Colonic mucosa (tissue), 4 donors: Measurements from ENCODE around the gene MSH4. TPM values are rescaled to one million over a fixed set of nuclear protein-coding genes. Genes with fewer than 3 reads are reported as not detected.

Source experiments
- DNase-seq: peaks from one replicate; pipeline ENCODE4 v3.0.0-alpha.2; 2020
- H3K27ac ChIP-seq: fragments of 200-600 bp; one replicate; pipeline ENCODE4 v1.8.0; 2021
- H3K27me3 ChIP-seq: fragments of 200-600 bp; one replicate; pipeline ENCODE4 v1.8.0; 2021
- H3K36me3 ChIP-seq: fragments of 200-600 bp; one replicate; pipeline ENCODE4 v1.8.0; 2021
- H3K4me1 ChIP-seq: fragments of 200-600 bp; one replicate; pipeline ENCODE4 v1.8.0; 2021; ENCODE audit warnings: mild to moderate bottlenecking
- H3K4me3 ChIP-seq: fragments of 200-600 bp; one replicate; pipeline ENCODE4 v1.8.0; 2021
- H3K9ac ChIP-seq, 2 donors: one replicate each; pipeline ENCODE4 v1.7.0; 2013; ENCODE audit warnings: control low read depth in 2 of 2, low read depth in 2 of 2, low read length in 2 of 2
- H3K9me3 ChIP-seq: fragments of 200-600 bp; one replicate; pipeline ENCODE4 v1.8.0; 2021
- CTCF ChIP-seq: fragments of 200-600 bp; IDR thresholded peaks from one replicate; pipeline ENCODE4 v1.8.0; 2022; ENCODE audit warnings: antibody characterized with exemption, mild to moderate bottlenecking
- intact Hi-C: fragments of 100-400 bp; cut with DNase I; formaldehyde crosslinking; loops from one replicate; pipeline ENCODE4 v1.14.1; 2022
- total RNA-seq, 2 donors: library from RNA; stranded (reverse); fragmentation: NEBNext Ultra II Directional in 1 of 2; extraction: Animal tissue kit (Norgen Biotek cat#: 25700) in 1 of 2; gene quantifications; one replicate each; pipeline ENCODE4 v1.2.1, GENCODE V29; 2021
- donor health status: healthy.
- donor health status: DM: no; HTN: no; CAD: no.
- donor health status: DM: no; HTN: no; CAD: no.

MSH4 gene
- total RNA-seq, 2 donors from 2014 or later, result 0.16 to 0.20 TPM

- Histone ChIP-seq H3K9ac (no peak overlapping the region), H3K4me1 (no peaks in the 10 kb centered on the region), H3K4me3 (no peak overlapping the region), H3K27me3 (no peaks in the 10 kb centered on the region), H3K9me3 (no peaks in the 10 kb centered on the region), H3K27ac (no peak overlapping the region), H3K36me3 (no peaks in the 10 kb centered on the region)
- TF ChIP-seq CTCF, result no peak
- intact Hi-C loops, result no loop called here
- no peak for DNase-seq
Observed at GRCh38 chr1:75838079-75838478, 41.4 kb downstream of the MSH4 start.

GRCh38 chr1:75841421-75841820, 44.7 kb downstream of the MSH4 start:
- H3K9ac ChIP-seq, result no peak overlapping the region
- DNase-seq, result no peak
- H3K4me1 ChIP-seq, result no peaks in the 10 kb centered on the region
- intact Hi-C loops, result no loop called here
- no peak for TF ChIP-seq CTCF
- H3K27ac ChIP-seq, result no peak overlapping the region
- H3K36me3 ChIP-seq, result no peaks in the 10 kb centered on the region
- no peaks in the 10 kb centered on the region for H3K9me3 ChIP-seq
- no peak overlapping the region for H3K4me3 ChIP-seq
- H3K27me3 ChIP-seq, result no peaks in the 10 kb centered on the region

GRCh38 chr1:75845576-75845975, 48.9 kb downstream of the MSH4 start:
- no peak overlapping the region for H3K27ac ChIP-seq
- H3K27me3 ChIP-seq, result no peaks in the 10 kb centered on the region
- H3K36me3 ChIP-seq, result no peaks in the 10 kb centered on the region
- H3K9ac ChIP-seq, result no peak overlapping the region
- no peak for DNase-seq
- intact Hi-C loops, result no loop called here
- H3K4me1 ChIP-seq, result no peaks in the 10 kb centered on the region
- no peaks in the 10 kb centered on the region for H3K9me3 ChIP-seq
- no peak for TF ChIP-seq CTCF
- no peak overlapping the region for H3K4me3 ChIP-seq

GRCh38 chr1:75855010-75855409, 58.3 kb downstream of the MSH4 start:
- no peaks in the 10 kb centered on the region for H3K9me3 ChIP-seq
- DNase-seq, result no peak
- H3K36me3 ChIP-seq, result no peaks in the 10 kb centered on the region
- H3K4me3 ChIP-seq, result no peak overlapping the region
- intact Hi-C loops, result no loop called here
- H3K27me3 ChIP-seq, result no peaks in the 10 kb centered on the region
- H3K9ac ChIP-seq, result no peak overlapping the region
- H3K4me1 ChIP-seq, result no peaks in the 10 kb centered on the region
- H3K27ac ChIP-seq, result no peak overlapping the region
- TF ChIP-seq CTCF, result no peak

- no peak overlapping the region for H3K4me3 ChIP-seq
- no peak for TF ChIP-seq CTCF
- no peaks in the 10 kb centered on the region for H3K27me3 ChIP-seq
- intact Hi-C loops, result no loop called here
- H3K27ac ChIP-seq, result no peak overlapping the region
- H3K36me3 ChIP-seq, result no peaks in the 10 kb centered on the region
- no peak for DNase-seq
- H3K9ac ChIP-seq, result no peak overlapping the region
- H3K9me3 ChIP-seq, result no peaks in the 10 kb centered on the region
- no peaks in the 10 kb centered on the region for H3K4me1 ChIP-seq
Observed at GRCh38 chr1:75855734-75856133, 59.1 kb downstream of the MSH4 start.

- Histone ChIP-seq H3K9ac (no peak overlapping the region), H3K4me1 (no peaks in the 10 kb centered on the region), H3K27me3 (no peaks in the 10 kb centered on the region), H3K27ac (no peak overlapping the region), H3K36me3 (no peaks in the 10 kb centered on the region), H3K9me3 (no peaks in the 10 kb centered on the region), H3K4me3 (no peak overlapping the region)
- no peak for TF ChIP-seq CTCF
- DNase-seq, result no peak
- intact Hi-C loops, result no loop called here
Observed at GRCh38 chr1:75861831-75862230, 65.1 kb downstream of the MSH4 start.
